SK-N-SH (cell line): ENCODE results near the gene THAP3. TPM values are rescaled to one million over a fixed set of nuclear protein-coding genes. Genes with fewer than 3 reads are reported as not detected.
"Not testable (repeated sequence)": the region's sequence is repeated elsewhere in the genome, so short reads cannot be mapped to it uniquely, and the experiment has no call there.

Experiments used
- CTCF ChIA-PET: fragments of 300-600, 350-600 bp; formaldehyde crosslinking; extraction: SDS; loops from one replicate; lab custom pipeline; 2021; lab: Yijun Ruan, JAX
- POLR2A ChIA-PET: fragments of 350-600 bp; sonication (Branson Sonifier 250); formaldehyde crosslinking; extraction: SDS; loops from one replicate; lab custom pipeline; 2020; ENCODE audit warnings: antibody characterized with exemption, inconsistent platforms; lab: Yijun Ruan, JAX
- DNase-seq: peaks from one replicate; pipeline ENCODE4 v3.0.0; 2012
- H2AFZ ChIP-seq: fragments of 200-600 bp; sonication (generic); 2 replicates; pipeline ENCODE4 v1.8.1; 2016; ENCODE audit warnings: antibody characterized with exemption, mild to moderate bottlenecking, low read depth
- H3F3A ChIP-seq: fragments of 200-600 bp; sonication (generic); replicated peaks from 2 replicates; pipeline ENCODE3; 2016; ENCODE audit warnings: antibody characterized with exemption, mild to moderate bottlenecking; ENCODE audit not compliant: insufficient read depth
- H3K27ac ChIP-seq, 2 experiments: fragments of 200-500 bp in 1 of 2; fragments of 200-600 bp in 1 of 2; sonication (Bioruptor generic) in 1 of 2; sonication (generic), shearing (Covaris generic) in 1 of 2; 2 replicates each; pipeline versions ENCODE4 v1.5.1 to v1.6.1; 2014 to 2016; ENCODE audit warnings: low read depth in 2 of 2, inconsistent platforms in 1 of 2, low read length in 1 of 2, mild to moderate bottlenecking in 1 of 2, mixed read lengths in 1 of 2
- H3K27me3 ChIP-seq: fragments of 200-600 bp; sonication (generic), shearing (Covaris generic); 2 replicates; pipeline ENCODE4 v1.6.1; 2016; ENCODE audit warnings: mixed run types; ENCODE audit not compliant: insufficient read depth
- H3K36me3 ChIP-seq, 2 experiments: fragments of 200-500 bp in 1 of 2; fragments of 200-600 bp in 1 of 2; sonication (Bioruptor generic) in 1 of 2; sonication (generic) in 1 of 2; replicated peaks in 1 of 2; 2 replicates each; pipeline versions ENCODE3 to v1.5.1; 2014 to 2016; ENCODE audit warnings: low read length in 1 of 2, mild to moderate bottlenecking in 1 of 2; ENCODE audit not compliant: insufficient read depth in 2 of 2, control insufficient read depth in 1 of 2
- H3K4me1 ChIP-seq, 2 experiments: fragments of 200-500 bp in 1 of 2; fragments of 200-600 bp in 1 of 2; sonication (Bioruptor generic) in 1 of 2; sonication (generic), shearing (Covaris generic) in 1 of 2; 2 replicates each; pipeline versions ENCODE4 v1.5.1 to v1.6.1; 2014 to 2016; ENCODE audit warnings: low read depth in 1 of 2, low read length in 1 of 2, mixed run types in 1 of 2; ENCODE audit not compliant: insufficient read depth in 2 of 2, control insufficient read depth in 1 of 2
- H3K4me2 ChIP-seq: fragments of 200-600 bp; sonication (generic), shearing (Covaris generic); 2 replicates; pipeline ENCODE4 v1.6.1; 2017; ENCODE audit warnings: mixed run types
- H3K4me3 ChIP-seq, 2 experiments: fragments of 200-500 bp in 1 of 2; fragments of 200-600 bp in 1 of 2; sonication (Bioruptor generic) in 1 of 2; sonication (generic), shearing (Covaris generic) in 1 of 2; 2 replicates each; pipeline versions ENCODE4 v1.5.1 to v1.8.1; 2014 to 2016; ENCODE audit warnings: low read depth in 2 of 2, inconsistent platforms in 1 of 2, low read length in 1 of 2, mild to moderate bottlenecking in 1 of 2, mixed read lengths in 1 of 2, moderate library complexity in 1 of 2
- H3K79me2 ChIP-seq: fragments of 200-600 bp; sonication (generic); 2 replicates; pipeline ENCODE4 v1.8.1; 2017; ENCODE audit warnings: mild to moderate bottlenecking; ENCODE audit not compliant: insufficient read depth
- H3K9ac ChIP-seq: fragments of 200-600 bp; sonication (generic); 2 replicates; pipeline ENCODE4 v1.6.1; 2017; ENCODE audit warnings: mixed run types
- H3K9me2 ChIP-seq: fragments of 200-600 bp; sonication (generic); 2 replicates; pipeline ENCODE4 v1.6.1; 2017; ENCODE audit warnings: mixed run types
- H3K9me3 ChIP-seq: fragments of 200-600 bp; sonication (generic); 2 replicates; pipeline ENCODE4 v1.6.1; 2017; ENCODE audit warnings: mixed run types, mild to moderate bottlenecking, moderate library complexity
- H4K20me1 ChIP-seq: fragments of 200-600 bp; sonication (generic); 2 replicates; pipeline ENCODE4 v1.6.1; 2017; ENCODE audit warnings: mild to moderate bottlenecking, mixed run types; ENCODE audit not compliant: insufficient read depth
- ELF1 ChIP-seq: IDR thresholded peaks from 2 replicates; pipeline ENCODE4 v1.4.0; 2012
- EP300 ChIP-seq, 2 experiments: IDR thresholded peaks; 2 replicates each; pipeline versions ENCODE4 v1.4.0 to v1.6.1; 2012; ENCODE audit warnings: borderline replicate concordance in 1 of 2, low read depth in 1 of 2, low read length in 1 of 2
- FOXJ3 ChIP-seq: sonication (generic); formaldehyde crosslinking; IDR thresholded peaks from 2 replicates; pipeline ENCODE4 v1.5.1; 2020; ENCODE audit warnings: mild to moderate bottlenecking, missing genetic modification reagents
- FOXM1 ChIP-seq: IDR thresholded peaks from 2 replicates; pipeline ENCODE4 v1.4.0; 2012; ENCODE audit warnings: low read depth, mild to moderate bottlenecking
- IRF3 ChIP-seq: fragments of 150-350 bp; IDR thresholded peaks from 2 replicates; pipeline ENCODE4 v1.6.1; 2016; ENCODE audit warnings: mild to moderate bottlenecking, low read depth, low read length
- MAX ChIP-seq: IDR thresholded peaks from 2 replicates; pipeline ENCODE4 v1.4.0; 2012; ENCODE audit warnings: low read depth
- MXI1 ChIP-seq: IDR thresholded peaks from 2 replicates; pipeline ENCODE4 v1.6.1; 2012; ENCODE audit warnings: mild to moderate bottlenecking, low read depth, low read length, improper control_type of control experiment
- TEAD4 ChIP-seq: IDR thresholded peaks from 2 replicates; pipeline ENCODE4 v1.4.0; 2012; ENCODE audit warnings: mild to moderate bottlenecking, borderline replicate concordance; ENCODE audit not compliant: insufficient read depth
- WGBS: methylation state at CpG from one replicate; pipeline ENCODE4 v1.1.6; 2017; ENCODE audit warnings: low lambda C conversion rate; 5-methylcytosine and 5-hydroxymethylcytosine counted together
- polyA plus RNA-seq, 3 experiments: library from polyadenylated mRNA; depleted of rRNA; stranded (reverse); fragments of >200 nt; gene quantifications; 2 replicates each; pipeline ENCODE4 v1.2.3, GENCODE V29; 2012

Gene THAP3
- polyA plus RNA-seq, 1 of the 3 experiments (the other 2 are of a cell fraction), result 11.1 TPM

- DNase-seq, H3K4me1 ChIP-seq, H3F3A ChIP-seq, POLR2A ChIA-PET, H3K9me2 ChIP-seq, H3K4me3 ChIP-seq, H3K4me2 ChIP-seq, H4K20me1 ChIP-seq, H3K27ac ChIP-seq, H3K9ac ChIP-seq, H3K79me2 ChIP-seq, H3K27me3 ChIP-seq, H2AFZ ChIP-seq, H3K9me3 ChIP-seq: not testable (repeated sequence)
- CTCF ChIA-PET, result interaction anchor here (1.0 to 1.6 kb wide), 3 partner anchors 9 to 13 kb away, joined by 3 to 12 read pairs (median 4); no protein-coding TSS in a partner anchor
- H3K36me3 ChIP-seq, result peaks cover 6 to 72% of the 10 kb centered on the region in 2 experiments
- WGBS, result 100% methylated on average over 6 of the region's 6 CpGs
These were observed 12.1 kb downstream of the THAP3 start for GRCh38 chr1:6636778-6637177.

- TF ChIP-seq MAX, result no peak
- no peak for TF ChIP-seq IRF3
- no peak for TF ChIP-seq ELF1
- no peak for TF ChIP-seq FOXJ3 (CRISPR knock-in tag)
- no peak for TF ChIP-seq EP300 (IDR thresholded peaks at IDR 0.05; ENCODE audit: borderline replicate concordance in 1 of 2, low read depth in 1 of 2, low read length in 1 of 2)
- TF ChIP-seq, all 33 proteins: peak for 0
- peaks cover 5% of the 10 kb centered on the region for H3F3A ChIP-seq
- ChIA-PET CTCF (interaction anchor here (1.1 to 1.6 kb wide), 4 partner anchors 8 to 792 kb away, joined by 3 to 12 read pairs (median 4); no protein-coding TSS in a partner anchor), POLR2A (interaction anchor here (0.6 kb wide), 1 partner anchor 10 kb away, joined by 3 read pairs; no protein-coding TSS in a partner anchor)
- no peak overlapping the region for H3K4me2 ChIP-seq
- no peak overlapping the region for H3K27ac ChIP-seq
- H2AFZ ChIP-seq, result no peak overlapping the region
- H3K79me2 ChIP-seq, result no peaks in the 10 kb centered on the region
- no peaks in the 10 kb centered on the region for H3K4me1 ChIP-seq
- H4K20me1 ChIP-seq, result no peaks in the 10 kb centered on the region
- H3K36me3 ChIP-seq, result peaks cover 6 to 70% of the 10 kb centered on the region in 2 experiments
- no peak overlapping the region for H3K4me3 ChIP-seq
- no peaks in the 10 kb centered on the region for H3K9me3 ChIP-seq
- 94% methylated on average over 9 of the region's 9 CpGs for WGBS
- DNase-seq, result no peak
- no peaks in the 10 kb centered on the region for H3K9me2 ChIP-seq
- H3K27me3 ChIP-seq, result no peaks in the 10 kb centered on the region
- no peak overlapping the region for H3K9ac ChIP-seq
These were observed 13.1 kb downstream of the THAP3 start for GRCh38 chr1:6637770-6638169.

GRCh38 chr1:6638226-6638625 is 13.6 kb downstream of the THAP3 start:
- CTCF ChIA-PET, result interaction anchor here (1.1 to 1.6 kb wide), 4 partner anchors 8 to 793 kb away, joined by 3 to 12 read pairs (median 4); no protein-coding TSS in a partner anchor

GRCh38 chr1:6640867-6641266 is 16.2 kb downstream of the THAP3 start:
- CTCF ChIA-PET, result interaction anchor here (1.2 to 1.5 kb wide), 2 partner anchors 60 to 155 kb away, joined by 3 to 4 read pairs; partner anchors contain the start of gene DNAJC11
- H3K9me3 ChIP-seq, H3K27ac ChIP-seq, H4K20me1 ChIP-seq, H3K79me2 ChIP-seq, DNase-seq, H3K9me2 ChIP-seq, POLR2A ChIA-PET, H3K9ac ChIP-seq, H3K4me2 ChIP-seq, H3K4me1 ChIP-seq, H3K27me3 ChIP-seq, H3K4me3 ChIP-seq, H2AFZ ChIP-seq, H3F3A ChIP-seq: not testable (repeated sequence)
- H3K36me3 ChIP-seq, result peaks cover 14 to 56% of the 10 kb centered on the region in 2 experiments
- 86% methylated on average over 3 of the region's 3 CpGs for WGBS

More at GRCh38 chr1:6638226-6638625, 13.6 kb downstream of the THAP3 start:
- Histone ChIP-seq H3K79me2 (no peaks in the 10 kb centered on the region), H3K27ac (no peak overlapping the region), H3K36me3 (peaks cover 6 to 66% of the 10 kb centered on the region in 2 experiments), H3K9me2 (no peaks in the 10 kb centered on the region), H4K20me1 (no peaks in the 10 kb centered on the region), H3F3A (peaks cover 5% of the 10 kb centered on the region), H2AFZ (no peak overlapping the region), H3K4me1 (no peaks in the 10 kb centered on the region), H3K9me3 (no peaks in the 10 kb centered on the region), H3K4me3 (no peak overlapping the region), H3K4me2 (no peak overlapping the region), H3K27me3 (no peaks in the 10 kb centered on the region), H3K9ac (no peak overlapping the region)
- WGBS, result 94% methylated on average over 17 of the region's 18 CpGs
- POLR2A ChIA-PET, result no interaction called here
- no peak for DNase-seq
- TF ChIP-seq MXI1, result no peak
- TF ChIP-seq TEAD4, result no peak
- no peak for TF ChIP-seq FOXM1
